ENCODE data around the gene MEGF11.

DNA sequence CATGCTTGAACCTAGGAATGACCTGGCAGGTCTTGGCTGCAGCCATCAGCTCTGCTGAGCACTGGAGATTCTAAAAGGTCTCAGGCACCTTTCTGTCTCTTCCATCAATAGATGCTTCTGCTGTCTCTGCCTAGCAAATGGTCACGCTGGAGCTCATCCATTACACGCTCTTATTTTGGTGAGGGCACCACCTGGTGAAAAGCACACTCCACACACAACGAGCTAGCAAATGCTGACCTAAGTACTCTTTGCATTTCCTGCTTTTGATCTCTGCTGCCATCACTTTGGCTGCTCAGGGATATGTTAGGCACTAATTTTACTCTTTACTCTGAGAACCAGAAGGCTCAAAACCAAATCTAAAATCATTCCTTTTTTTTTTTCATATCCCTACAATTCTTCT, 293.0 kb downstream of the MEGF11 start:
- TF ChIP-seq POLR2AphosphoS5 (IDR thresholded peaks at IDR 0.05; ENCODE audit: low read depth, low read length): no peak
- TF ChIP-seq POLR2A (IDR thresholded peaks at IDR 0.05; ENCODE audit: low read depth, low read length): no peak

Data from GM12891 (cell line).